Natural killer cell (primary cell): Measurements from ENCODE around the gene NUDT15. TPM values are rescaled to one million over a fixed set of nuclear protein-coding genes. Genes with fewer than 3 reads are reported as not detected.
A peak's percentile ranks its signal among the peaks of the same experiment; 100 is the strongest.

Source experiments
- ATAC-seq, 3 donors: fragments of 150-1000 bp in 2 of 3; fragments of 200-7000 bp in 1 of 3; cut with Tn5 transposase; 1 replicate in 1 of 3; 2 replicates in 2 of 3; pipeline ENCODE4 v1.10.0; 2021; ENCODE audit warnings: mild to moderate bottlenecking in 2 of 3, moderate library complexity in 2 of 3
- DNase-seq, 2 donors: peaks; one replicate each; pipeline versions ENCODE4 v3.0.0 to v3.0.0-alpha.2; 2013 to 2021; ENCODE audit warnings: mixed read lengths in 1 of 2
- H3K27ac ChIP-seq: one replicate; pipeline ENCODE4 v1.5.1; 2013; ENCODE audit warnings: mild to moderate bottlenecking, low read length
- H3K27me3 ChIP-seq: one replicate; pipeline ENCODE4 v1.6.1; 2013; ENCODE audit warnings: low read length; ENCODE audit not compliant: control insufficient read depth, insufficient read depth
- H3K36me3 ChIP-seq: one replicate; pipeline ENCODE4 v1.6.1; 2013; ENCODE audit warnings: low read length; ENCODE audit not compliant: control insufficient read depth, insufficient read depth
- H3K4me1 ChIP-seq: one replicate; pipeline ENCODE4 v1.6.1; 2013; ENCODE audit warnings: low read length; ENCODE audit not compliant: control insufficient read depth, insufficient read depth
- H3K4me3 ChIP-seq: one replicate; pipeline ENCODE4 v1.5.1; 2013; ENCODE audit warnings: low read length
- H3K9me3 ChIP-seq: one replicate; pipeline ENCODE4 v1.6.1; 2013; ENCODE audit warnings: low read length; ENCODE audit not compliant: control insufficient read depth, insufficient read depth
- H3K27ac Mint-ChIP-seq, 2 donors: one replicate each; pipeline ENCODE4 v1.8.0; 2022; ENCODE audit warnings: mild to moderate bottlenecking in 2 of 2, mixed read lengths in 2 of 2, moderate library complexity in 1 of 2
- H3K27me3 Mint-ChIP-seq, 2 donors: one replicate each; pipeline ENCODE4 v1.8.0; 2022; ENCODE audit warnings: low read depth in 2 of 2, mixed read lengths in 2 of 2
- H3K36me3 Mint-ChIP-seq: one replicate; pipeline ENCODE4 v1.8.0; 2022; ENCODE audit warnings: mixed read lengths
- H3K4me1 Mint-ChIP-seq, 2 donors: one replicate each; pipeline ENCODE4 v1.8.0; 2022; ENCODE audit warnings: mixed read lengths in 2 of 2
- H3K4me3 Mint-ChIP-seq: one replicate; pipeline ENCODE4 v1.8.0; 2022; ENCODE audit warnings: mild to moderate bottlenecking, moderate library complexity, mixed read lengths
- H3K9me3 Mint-ChIP-seq, 2 donors: one replicate each; pipeline ENCODE4 v1.8.0; 2022; ENCODE audit warnings: mixed read lengths in 2 of 2
- WGBS: methylation state at CpG from one replicate; pipeline ENCODE4 v1.1.7; 2013; ENCODE audit warnings: missing lambda C conversion rate; ENCODE audit not compliant: insufficient coverage; 5-methylcytosine and 5-hydroxymethylcytosine counted together
- intact Hi-C: fragments of 100-400 bp; cut with micrococcal nuclease; formaldehyde crosslinking; loops from one replicate; pipeline ENCODE4 v1.14.2; 2022
- total RNA-seq, 4 donors: library from RNA; stranded (reverse); fragments of 120-200 nt in 1 of 4; gene quantifications; one replicate each; pipeline versions ENCODE4 v1.2.3 to v1.2.4, GENCODE V29; 2013 to 2022
- TF ChIP-seq, protein P1 (sequence below): fragments of 200-600 bp; IDR thresholded peaks from one replicate; pipeline ENCODE4 v1.8.0; 2022; ENCODE audit warnings: antibody characterized with exemption

NUDT15 gene
- total RNA-seq, 3 donors from 2014 or later (not counting 1 experiment from before 2014, with no cell fraction given) = 6.4 to 7.5 (median 6.5) TPM

DNA sequence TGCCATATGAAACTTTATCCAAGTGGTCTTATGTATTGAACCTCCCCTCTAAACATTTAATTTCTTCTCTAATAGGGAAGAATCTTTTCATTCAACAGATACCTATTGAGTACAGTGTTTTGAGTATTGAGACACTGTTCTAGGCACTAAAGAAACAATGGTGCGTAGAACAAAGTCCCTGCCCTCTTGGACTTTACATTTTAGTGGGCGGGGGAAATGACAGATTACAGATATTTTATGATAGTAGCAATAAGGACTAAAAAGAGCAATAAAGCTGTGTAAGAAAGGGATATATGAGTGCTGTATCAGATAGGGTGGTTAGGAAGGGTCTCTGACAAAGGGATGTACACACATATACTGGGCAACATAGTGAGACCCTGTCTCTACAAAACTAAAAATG lies 5.4 kb downstream of the NUDT15 start:
- peak overlapping the region in 1 of 2 donors; percentile 18 for H3K27ac Mint-ChIP-seq
- Histone ChIP-seq H3K9me3 (no peaks in the 10 kb centered on the region), H3K4me3 (no peak overlapping the region), H3K27ac (no peak overlapping the region), H3K36me3 (peaks cover 4% of the 10 kb centered on the region), H3K27me3 (no peaks in the 10 kb centered on the region), H3K4me1 (peaks cover 5% of the 10 kb centered on the region)
- no peaks in the 10 kb centered on the region for H3K36me3 Mint-ChIP-seq
- peaks cover 12 to 16% of the 10 kb centered on the region in 2 donors for H3K4me1 Mint-ChIP-seq
- ATAC-seq (no peak), DNase-seq (no peak)
- no peaks in the 10 kb centered on the region for H3K27me3 Mint-ChIP-seq
- TF ChIP-seq, protein P1, sequence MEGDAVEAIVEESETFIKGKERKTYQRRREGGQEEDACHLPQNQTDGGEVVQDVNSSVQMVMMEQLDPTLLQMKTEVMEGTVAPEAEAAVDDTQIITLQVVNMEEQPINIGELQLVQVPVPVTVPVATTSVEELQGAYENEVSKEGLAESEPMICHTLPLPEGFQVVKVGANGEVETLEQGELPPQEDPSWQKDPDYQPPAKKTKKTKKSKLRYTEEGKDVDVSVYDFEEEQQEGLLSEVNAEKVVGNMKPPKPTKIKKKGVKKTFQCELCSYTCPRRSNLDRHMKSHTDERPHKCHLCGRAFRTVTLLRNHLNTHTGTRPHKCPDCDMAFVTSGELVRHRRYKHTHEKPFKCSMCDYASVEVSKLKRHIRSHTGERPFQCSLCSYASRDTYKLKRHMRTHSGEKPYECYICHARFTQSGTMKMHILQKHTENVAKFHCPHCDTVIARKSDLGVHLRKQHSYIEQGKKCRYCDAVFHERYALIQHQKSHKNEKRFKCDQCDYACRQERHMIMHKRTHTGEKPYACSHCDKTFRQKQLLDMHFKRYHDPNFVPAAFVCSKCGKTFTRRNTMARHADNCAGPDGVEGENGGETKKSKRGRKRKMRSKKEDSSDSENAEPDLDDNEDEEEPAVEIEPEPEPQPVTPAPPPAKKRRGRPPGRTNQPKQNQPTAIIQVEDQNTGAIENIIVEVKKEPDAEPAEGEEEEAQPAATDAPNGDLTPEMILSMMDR = no peak
- WGBS = 98% methylated on average over 2 of the region's 2 CpGs
- intact Hi-C loops = no loop called here
- H3K4me3 Mint-ChIP-seq = no peak overlapping the region
- H3K9me3 Mint-ChIP-seq = no peaks in the 10 kb centered on the region

DNA sequence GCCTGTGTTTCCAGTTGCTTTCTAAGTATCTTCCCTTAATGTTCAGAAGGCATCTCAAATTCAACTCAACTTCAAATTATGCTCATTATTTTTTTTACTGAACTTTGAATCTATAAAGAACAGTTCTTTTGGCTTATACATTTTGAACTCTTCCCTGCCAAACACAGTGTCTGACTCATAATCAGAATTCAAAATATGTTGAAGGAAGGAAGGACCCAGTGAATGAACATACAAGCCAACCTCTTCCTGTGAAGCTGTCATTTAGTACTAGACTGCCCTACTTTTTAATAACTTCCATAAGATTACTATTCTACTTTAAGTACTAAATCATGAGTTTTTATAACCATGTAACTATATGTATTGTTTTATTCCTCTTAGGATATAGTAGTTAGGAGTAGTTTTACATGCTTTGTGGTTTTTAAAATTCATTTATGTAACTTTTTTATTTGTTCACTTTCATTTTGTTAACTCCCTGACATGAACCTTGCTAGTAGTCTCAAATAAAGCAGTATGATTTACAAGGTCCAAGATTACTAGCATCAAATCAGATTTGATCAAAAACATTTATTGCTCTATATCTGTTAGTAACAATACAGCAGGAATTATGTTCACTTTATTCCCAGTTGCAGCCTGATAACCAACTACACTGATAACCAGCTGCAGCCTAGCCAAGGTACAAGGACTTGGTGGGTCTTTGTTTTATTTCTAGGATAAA lies 6.4 kb downstream of the NUDT15 start:
- no peak overlapping the region for H3K4me3 ChIP-seq
- no peaks in the 10 kb centered on the region for H3K4me1 ChIP-seq
- no peaks in the 10 kb centered on the region for H3K27me3 ChIP-seq
- no peak overlapping the region for H3K27ac ChIP-seq
- no peaks in the 10 kb centered on the region for H3K9me3 ChIP-seq
- Mint-ChIP-seq H3K9me3 (no peaks in the 10 kb centered on the region), H3K27me3 (no peaks in the 10 kb centered on the region), H3K4me3 (no peak overlapping the region), H3K27ac (peak overlapping the region in 1 of 2 donors; percentile 46), H3K36me3 (no peaks in the 10 kb centered on the region), H3K4me1 (peaks cover 4 to 8% of the 10 kb centered on the region in 2 donors)
- ATAC-seq (no peak), DNase-seq (peak in 1 of 2 donors; percentile 10)
- intact Hi-C loops = no loop called here
- TF ChIP-seq, protein P1 = no peak
- peaks cover 15% of the 10 kb centered on the region for H3K36me3 ChIP-seq

DNA sequence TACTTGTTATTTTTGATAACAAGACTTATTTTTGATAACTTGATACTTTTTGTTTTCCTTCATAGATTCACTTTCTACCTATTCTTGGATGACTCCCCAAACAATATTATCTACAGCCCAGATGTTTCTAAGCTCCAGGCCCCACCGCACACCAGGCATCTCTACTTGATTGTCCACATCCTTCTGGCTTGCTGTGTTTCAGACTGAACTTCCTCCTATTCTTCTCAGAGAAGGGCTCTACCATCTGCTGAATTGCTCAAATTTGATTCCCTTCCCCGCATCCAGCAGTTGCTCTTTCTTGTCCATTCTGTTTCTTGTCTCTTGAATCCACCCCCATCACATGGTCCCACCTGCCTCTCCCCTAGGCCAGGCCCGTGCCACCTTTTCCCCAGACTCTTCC lies 13.0 kb downstream of the NUDT15 start:
- WGBS = 99% methylated on average over 3 of the region's 3 CpGs
- Mint-ChIP-seq H3K36me3 (peaks cover 20% of the 10 kb centered on the region), H3K4me1 (peaks cover 0 to 3% of the 10 kb centered on the region in 2 donors), H3K9me3 (no peaks in the 10 kb centered on the region), H3K4me3 (no peak overlapping the region), H3K27me3 (no peaks in the 10 kb centered on the region), H3K27ac (no peak overlapping the region)
- H3K4me3 ChIP-seq = no peak overlapping the region
- no peaks in the 10 kb centered on the region for H3K4me1 ChIP-seq
- intact Hi-C loops = no loop called here
- H3K27me3 ChIP-seq = no peaks in the 10 kb centered on the region
- DNase-seq (no peak), ATAC-seq (no peak)
- no peaks in the 10 kb centered on the region for H3K9me3 ChIP-seq
- no peak overlapping the region for H3K27ac ChIP-seq
- peaks cover 27% of the 10 kb centered on the region for H3K36me3 ChIP-seq
- TF ChIP-seq, protein P1 = no peak

DNA sequence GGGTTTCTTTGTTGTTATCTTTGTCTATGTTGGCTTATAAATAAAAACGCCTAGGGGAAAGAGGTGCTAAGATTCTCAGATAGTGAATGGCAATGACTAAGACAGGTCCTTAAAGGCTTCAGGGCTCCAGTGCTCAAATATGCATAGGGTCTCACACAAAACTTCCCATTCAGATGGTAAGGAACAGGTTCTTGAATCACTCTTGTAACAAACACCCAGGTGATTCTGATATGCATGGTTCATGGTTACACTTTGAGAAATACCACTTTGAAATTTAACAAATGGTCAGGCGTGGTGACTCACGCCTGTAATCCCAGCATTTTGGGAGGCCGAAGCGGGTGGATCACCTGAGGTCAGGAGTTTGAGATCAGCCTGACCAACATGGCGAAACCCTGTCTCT lies 17.1 kb downstream of the NUDT15 start:
- intact Hi-C loops = no loop called here
- DNase-seq = no peak
- peaks cover 0 to 6% of the 10 kb centered on the region in 2 donors for H3K4me1 Mint-ChIP-seq
- H3K36me3 ChIP-seq = peaks cover 16% of the 10 kb centered on the region
- WGBS = 93% methylated on average over 6 of the region's 6 CpGs
- H3K27ac Mint-ChIP-seq = no peak overlapping the region
- H3K27ac ChIP-seq = no peak overlapping the region
- ATAC-seq = no peak
- H3K4me3 Mint-ChIP-seq = no peak overlapping the region
- H3K9me3 Mint-ChIP-seq = no peaks in the 10 kb centered on the region
- TF ChIP-seq, protein P1 = no peak
- no peaks in the 10 kb centered on the region for H3K27me3 ChIP-seq
- no peaks in the 10 kb centered on the region for H3K27me3 Mint-ChIP-seq
- H3K9me3 ChIP-seq = no peaks in the 10 kb centered on the region
- no peak overlapping the region for H3K4me3 ChIP-seq
- no peaks in the 10 kb centered on the region for H3K4me1 ChIP-seq
- peaks cover 20% of the 10 kb centered on the region for H3K36me3 Mint-ChIP-seq
